Stomach (tissue), 4 donors: ENCODE results near the gene CD14.

Experiments used
- CTCF ChIP-seq, 7 experiments: fragments of 450-650 bp in 4 of 7; fragments of 200-600 bp in 3 of 7; sonication (generic) in 3 of 7; IDR thresholded peaks; one replicate each; pipeline ENCODE4 v1.5.1; 2016 to 2019; ENCODE audit warnings: antibody characterized with exemption in 7 of 7, control low read depth in 2 of 7, mild to moderate bottlenecking in 1 of 7
- POLR2A ChIP-seq, 4 donors: fragments of 450-650 bp; IDR thresholded peaks; one replicate each; pipeline ENCODE4 v1.6.1; 2016; ENCODE audit warnings: antibody characterized with exemption in 4 of 4, control low read depth in 2 of 4, mild to moderate bottlenecking in 1 of 4, moderate library complexity in 1 of 4
- POLR2AphosphoS5 ChIP-seq, 3 donors: sonication (generic); formaldehyde crosslinking; IDR thresholded peaks; one replicate each; pipeline ENCODE4 v1.6.1; 2016; ENCODE audit warnings: antibody characterized with exemption in 3 of 3

DNA sequence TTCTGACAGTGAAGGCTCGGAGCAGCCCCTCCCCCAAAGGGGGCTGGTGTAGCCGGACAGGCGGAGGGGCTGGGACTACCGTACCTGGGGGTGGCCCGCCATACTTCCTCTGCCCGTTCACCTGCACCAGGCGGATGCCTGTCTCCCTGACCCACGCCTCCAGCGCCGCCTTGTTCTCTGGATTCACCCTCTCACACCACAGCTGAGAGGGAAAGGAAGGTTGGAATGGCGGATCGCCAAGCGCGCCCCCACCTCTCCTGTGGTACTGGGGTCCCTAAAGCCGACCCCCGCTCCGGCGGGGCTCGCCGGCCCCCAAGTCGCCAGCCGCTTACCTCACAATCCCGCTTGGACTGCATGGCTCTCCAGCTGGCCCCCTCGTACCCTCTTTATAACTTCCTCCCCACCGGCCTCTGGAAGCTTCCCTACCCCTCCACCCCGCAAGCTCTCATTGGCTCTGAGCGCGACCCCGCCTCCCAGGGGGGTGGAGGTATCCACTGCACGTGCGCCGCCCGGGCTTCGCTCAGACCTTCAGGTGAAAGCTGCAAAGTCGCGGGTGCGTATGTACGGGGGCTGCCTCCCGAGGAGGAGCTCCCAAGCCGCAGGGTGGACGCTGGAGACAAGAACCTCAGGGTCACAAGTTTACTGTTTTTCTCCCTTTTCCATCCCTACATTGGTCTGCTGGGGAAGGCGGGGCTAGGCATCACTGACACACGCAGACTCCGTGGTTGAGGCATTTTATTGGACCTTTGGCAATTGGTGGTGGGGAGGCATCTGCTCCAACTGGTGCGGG, 40.4 kb upstream of the CD14 start, which contains the start of gene DND1:
- TF ChIP-seq POLR2AphosphoS5 (IDR thresholded peaks at IDR 0.05): no peak
- no peak for TF ChIP-seq POLR2A (IDR thresholded peaks at IDR 0.05)
- no peak for TF ChIP-seq CTCF (IDR thresholded peaks at IDR 0.05)
